ENCODE results near the gene C2CD2.
"Not testable (repeated sequence)": the region's sequence is repeated elsewhere in the genome, so short reads cannot be mapped to it uniquely, and the experiment has no call there.

C2CD2 gene

DNA sequence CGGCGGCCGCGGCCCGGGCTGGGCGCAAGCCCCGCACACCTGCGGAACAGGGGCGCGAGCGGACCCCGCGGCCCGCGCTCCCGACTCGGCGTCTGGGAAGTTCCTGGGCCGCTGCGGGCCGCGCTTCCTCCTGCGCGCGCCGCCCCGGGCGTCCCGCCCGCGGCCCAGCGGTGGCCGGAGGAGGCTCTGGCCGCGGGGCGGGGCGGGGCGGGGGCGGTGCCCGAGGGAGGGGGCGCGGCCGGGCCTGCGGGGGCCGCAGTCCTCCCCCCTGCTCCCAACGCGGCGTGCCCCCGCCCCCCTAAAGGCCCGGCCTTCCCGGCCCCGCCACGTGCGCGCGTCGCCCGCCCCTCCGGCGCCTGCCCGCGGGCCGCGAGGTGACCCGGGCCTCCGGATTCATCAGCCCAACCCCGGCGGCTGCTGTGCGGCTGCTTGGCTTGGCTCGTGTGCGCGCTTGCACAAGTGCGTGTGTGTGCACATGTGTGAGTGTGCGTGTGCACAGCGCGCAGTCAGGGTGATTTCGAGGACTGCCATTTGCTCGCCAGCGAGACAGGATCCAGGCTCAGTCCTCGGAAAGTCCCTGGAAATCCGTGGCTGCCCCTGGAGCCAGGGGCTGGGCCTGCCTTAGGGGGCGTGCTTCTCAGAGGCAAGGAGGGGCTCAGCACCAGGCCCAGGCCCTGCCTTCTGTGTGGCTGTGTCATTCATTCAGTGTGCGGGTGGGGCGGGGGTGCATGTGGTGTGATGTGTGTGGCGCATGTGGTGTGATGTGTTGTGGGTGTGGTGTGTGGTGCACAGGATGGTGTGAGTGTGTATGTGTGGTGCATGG lies at the start of gene C2CD2:
C2CD2 (minus strand) TSS at position 188 of the 823 bp plus-strand sequence. CDS start 370 bp downstream, outside the sequence.
- peak; percentile 17 for DNase-seq

DNA sequence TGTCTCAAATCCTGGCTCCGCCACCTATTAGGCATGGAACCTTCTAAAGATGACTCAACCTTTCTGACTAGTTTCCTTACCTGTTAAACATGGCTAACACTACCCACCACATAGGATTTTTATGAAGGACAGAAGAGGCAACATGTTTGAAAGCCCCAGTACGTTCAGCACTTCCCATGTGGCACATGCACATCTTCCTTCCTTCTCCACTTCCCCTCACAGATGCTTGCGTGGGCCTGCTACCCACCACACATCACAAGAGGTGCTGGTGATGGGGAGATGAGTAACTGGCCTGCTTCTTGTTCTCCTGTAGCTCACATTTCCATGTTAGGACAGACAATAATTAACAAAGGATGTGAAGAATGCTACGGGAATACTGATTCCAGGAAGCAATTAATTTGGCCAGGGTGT lies 49.2 kb upstream of the C2CD2 start:
- DNase-seq = no peak

DNA sequence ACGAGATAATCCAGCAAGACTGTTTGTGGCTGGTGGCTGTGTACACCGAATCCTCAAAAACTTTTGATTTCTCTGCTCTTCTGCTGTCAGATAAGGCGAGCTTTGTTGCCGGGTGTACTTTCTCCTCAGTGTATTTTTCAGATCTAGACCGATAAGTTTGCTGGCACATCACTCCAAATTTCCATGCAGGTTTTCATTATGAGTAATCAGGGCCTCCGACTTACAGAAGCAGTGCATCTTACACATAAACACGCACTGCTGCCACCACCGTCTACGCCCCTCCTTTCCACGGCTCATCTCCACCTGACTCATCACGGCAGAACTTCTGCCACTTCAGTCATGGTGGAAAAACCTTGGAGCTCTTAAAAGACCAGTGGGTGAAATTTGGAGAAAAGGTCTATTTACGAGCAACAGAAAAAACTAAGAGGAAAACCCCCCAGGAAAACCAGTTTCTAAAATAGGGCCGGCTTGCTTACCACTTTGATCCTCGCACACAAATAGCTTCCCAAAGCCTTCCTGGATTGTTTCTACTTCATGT lies 48.7 kb upstream of the C2CD2 start:
- DNase-seq = no peak

DNA sequence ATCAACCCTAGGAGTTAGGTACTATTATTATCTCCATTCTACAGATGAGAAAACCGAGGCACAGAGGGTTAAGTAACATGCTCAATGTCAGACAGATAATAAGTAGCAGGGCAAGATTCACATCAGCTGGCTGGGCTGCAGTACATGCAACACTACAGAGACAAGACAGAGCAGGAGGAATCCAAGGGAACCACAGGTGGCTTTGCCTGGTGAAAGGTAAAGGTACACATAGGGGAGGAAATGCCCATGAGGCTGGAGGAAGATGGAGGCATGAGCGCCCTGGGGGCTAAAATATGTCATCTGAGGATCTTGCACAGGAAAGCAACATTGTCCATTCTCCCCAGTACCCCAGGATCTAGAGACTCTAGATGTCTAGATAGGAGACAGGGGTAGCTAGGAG lies 48.0 kb upstream of the C2CD2 start:
- DNase-seq = no peak

DNA sequence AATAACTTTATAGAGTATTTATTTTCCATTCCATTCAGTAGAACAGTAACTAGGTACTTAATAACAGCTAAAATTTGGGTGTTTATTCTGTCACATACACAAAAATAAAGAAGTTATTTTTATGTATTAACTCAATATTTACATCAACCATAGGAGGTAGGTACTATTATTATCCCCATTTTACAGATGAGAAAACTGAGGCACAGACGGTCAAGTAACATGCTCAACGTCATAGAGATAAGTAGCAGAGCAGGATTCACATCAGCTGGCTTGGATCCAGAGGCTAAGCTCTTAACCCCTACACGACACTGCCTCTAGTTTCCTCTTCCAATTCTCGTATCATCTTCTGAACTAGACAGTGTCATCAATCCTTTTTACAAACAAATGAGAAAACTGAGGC lies 47.1 kb upstream of the C2CD2 start:
- DNase-seq = no peak

DNA sequence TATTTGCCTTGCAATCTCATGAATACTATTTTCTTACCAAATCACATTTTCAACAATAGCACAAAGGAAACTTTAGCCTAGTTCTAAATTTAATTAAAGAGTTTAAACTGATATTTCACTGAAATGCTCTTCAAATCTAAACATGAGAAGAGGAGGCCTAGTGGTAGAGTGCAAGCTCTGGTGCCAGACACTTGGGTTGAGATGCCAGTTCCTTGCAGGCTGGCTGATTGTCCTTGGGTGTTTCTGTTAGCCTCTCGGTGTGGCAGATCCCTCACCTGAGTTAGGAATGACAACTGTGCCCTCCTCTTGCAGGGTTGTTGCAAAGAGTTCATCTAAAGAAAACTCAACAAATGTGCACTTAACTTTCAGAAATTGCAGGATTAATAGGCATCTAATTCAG lies 43.8 kb upstream of the C2CD2 start:
- DNase-seq = no peak

DNA sequence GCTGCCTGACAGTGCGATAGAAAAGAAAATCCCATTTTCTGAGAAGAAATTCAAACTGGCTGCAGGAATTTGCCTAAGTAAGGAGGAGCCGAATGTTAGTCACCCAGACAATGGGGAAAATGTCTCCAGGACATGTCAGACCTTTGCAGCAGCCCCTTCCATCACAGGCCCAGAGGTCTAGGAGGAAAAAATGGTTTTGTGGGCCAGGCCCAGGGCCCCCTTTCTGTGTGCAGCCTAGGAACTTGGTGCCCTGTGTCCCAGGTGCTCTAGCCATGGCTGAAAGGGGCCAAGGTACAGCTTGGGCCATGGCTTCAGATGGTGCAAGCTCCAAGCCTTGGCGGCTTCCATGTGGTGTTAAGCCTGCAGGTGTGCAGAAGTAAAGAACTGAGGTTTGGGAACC lies 41.8 kb upstream of the C2CD2 start:
- no peak for DNase-seq

DNA sequence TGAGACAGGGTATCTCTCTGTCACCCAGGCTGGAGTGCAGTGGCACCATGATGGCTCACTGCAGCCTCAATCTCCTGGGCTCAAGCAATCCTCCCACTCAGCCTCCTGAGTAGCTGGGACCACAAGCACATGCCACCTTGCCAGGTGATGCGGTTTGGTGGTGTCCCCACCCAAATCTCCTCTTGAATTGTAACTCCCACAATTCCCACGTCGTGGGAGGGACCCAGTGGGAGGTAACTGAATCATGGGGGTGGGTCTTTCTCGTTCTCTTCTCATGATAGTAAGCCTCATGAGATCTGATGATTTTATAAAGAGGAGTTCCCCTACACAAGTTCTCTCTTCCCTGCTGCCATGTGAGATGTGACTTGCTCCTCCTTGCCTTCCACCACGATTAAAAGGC lies 40.8 kb upstream of the C2CD2 start:
- DNase-seq = not testable (repeated sequence)

DNA sequence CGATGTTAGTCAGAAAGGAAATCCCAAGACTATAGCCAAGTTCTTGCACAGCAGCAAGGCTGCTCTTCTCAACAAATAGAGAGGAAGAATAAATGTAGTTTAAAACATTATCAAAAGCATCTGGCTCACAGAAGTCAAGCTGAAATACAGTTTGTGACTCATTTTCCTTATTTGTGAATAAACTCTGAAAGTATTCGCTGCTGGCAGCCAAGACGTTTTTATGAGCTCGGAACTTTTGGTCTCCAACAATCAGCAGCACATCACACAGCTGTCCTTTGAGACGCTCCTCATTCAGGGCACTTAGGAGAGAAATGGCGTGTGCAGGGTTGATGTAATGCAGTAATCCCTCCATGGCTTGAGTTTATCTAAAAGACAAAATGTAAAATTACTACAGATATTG lies 39.9 kb upstream of the C2CD2 start:
- no peak for DNase-seq

DNA sequence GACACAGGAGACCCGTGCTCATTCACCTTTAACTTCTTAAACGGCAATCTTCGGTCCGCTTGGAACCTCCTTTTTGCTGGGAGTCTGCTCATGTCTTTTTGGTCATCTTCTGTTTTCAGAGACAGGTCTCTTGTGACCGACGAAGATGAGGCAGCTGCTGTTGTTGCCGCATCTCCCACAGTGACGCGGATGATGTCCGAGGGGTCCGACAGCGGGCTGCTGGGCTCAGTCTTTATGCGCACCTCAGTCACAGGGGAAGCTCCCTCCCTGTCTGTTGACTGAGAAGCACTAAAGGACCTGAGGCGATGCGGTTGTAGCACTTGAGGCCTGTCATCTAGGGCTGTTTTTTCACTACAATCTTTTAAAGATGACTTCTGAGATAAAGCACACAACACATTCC lies 38.8 kb upstream of the C2CD2 start:
- DNase-seq = no peak

DNA sequence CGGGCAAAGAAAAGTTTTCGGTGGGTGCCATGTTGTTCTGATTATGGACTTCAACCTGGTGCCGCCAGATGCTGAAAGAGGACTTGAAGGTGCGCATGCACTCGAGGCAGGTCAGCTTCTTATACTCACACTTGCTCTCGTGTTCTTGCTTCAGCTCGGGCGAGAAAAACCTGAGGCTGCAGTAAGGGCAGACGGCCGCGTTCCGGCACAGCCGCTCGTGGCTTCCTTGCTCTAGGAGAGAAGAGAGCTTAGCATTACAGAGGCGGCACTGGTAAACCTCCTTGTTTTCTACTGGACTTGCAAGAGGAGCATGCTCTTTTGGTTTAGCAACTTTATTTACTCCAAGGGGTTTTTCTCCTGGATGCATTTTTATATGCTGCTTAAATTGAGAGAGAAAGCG lies 37.8 kb upstream of the C2CD2 start:
- DNase-seq = no peak

DNA sequence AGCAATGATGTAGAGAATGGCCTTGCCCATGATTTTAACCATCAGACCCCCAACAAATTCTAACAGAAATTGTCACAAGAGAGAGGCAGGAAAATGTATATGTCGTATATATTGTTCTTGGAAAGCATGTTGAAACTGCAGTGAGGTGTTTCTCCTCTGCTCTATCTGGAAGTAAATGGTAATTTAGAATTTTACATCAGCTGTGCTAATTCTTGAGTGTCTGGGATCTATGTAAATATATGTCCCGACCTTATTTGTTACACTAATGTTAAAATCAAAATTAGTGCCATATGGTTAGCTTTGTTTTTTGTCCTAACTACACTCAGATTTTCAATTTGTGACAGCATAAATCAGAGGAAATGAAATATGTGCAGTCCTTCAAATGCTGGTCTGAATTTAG lies 35.9 kb upstream of the C2CD2 start:
- DNase-seq = no peak

DNA sequence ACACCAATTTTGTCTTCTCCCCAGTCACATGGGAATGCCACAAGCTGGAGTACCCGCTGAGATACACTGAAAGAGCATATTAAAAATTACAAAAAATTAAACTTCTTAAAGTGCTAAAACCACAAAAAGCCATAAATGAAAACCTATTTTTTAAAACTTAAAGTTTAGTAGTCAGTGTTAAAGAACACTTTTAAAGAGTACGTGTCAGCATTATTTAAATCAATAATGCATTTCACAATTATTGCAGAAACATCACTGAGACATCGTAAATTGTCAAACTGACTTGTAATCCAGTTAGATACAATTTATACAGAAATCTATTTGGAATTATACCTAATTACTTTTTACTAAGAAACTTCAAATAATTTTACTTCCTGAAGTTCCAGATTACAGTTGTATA lies 33.5 kb upstream of the C2CD2 start:
- DNase-seq = no peak

DNA sequence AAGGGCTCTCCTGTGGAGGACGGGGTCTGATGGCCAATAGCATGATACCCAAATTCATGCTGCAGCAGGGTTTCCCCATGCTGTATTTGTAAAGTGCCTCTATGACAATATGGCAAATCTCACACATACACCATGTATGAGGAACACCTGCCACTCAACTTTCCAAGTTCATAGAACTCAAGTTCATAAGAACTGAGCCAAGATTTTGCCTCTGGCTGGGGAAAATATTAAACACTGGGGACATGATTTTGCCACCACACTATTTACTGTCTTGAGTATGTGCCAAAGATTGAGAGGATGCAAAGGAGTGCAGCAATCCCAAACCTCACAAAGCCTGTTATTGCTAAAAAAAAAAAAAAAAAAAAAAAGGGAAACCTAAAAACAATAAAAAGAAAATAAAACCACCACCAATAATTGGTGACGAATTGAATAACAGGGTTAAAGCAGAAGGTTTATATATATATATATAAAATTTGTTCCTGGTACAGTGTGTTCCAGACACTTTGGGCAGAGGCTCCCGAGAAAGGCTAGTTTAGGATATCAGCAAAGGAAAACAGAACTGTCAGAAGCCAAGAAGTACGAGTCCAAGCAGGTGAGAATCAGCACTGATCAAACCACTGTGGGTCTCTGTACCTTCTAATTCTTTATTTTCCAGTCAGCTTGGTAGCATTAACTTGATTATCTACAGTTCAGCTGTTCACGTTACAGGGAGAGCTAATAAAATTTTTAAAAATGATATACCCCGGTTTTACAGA lies 32.0 kb upstream of the C2CD2 start:
- DNase-seq = no peak

DNA sequence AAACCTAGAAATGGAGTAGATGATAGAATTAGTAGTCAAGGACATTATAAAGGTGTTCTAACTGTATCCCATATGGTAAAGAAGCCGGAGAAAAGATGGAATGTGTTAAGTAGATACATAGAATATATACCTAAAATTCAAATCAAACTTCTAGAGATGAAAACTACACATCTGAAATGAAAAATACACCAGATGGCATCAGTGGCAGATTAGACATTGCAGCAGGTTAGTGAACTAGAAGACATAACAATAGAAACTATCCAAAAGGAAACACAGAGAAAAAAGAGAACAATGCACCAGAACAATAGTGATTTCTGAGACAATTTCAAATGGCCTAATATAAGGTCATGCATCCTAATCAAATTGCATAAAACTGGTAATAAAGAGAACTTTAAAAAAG lies 29.4 kb upstream of the C2CD2 start:
- no peak for DNase-seq

DNA sequence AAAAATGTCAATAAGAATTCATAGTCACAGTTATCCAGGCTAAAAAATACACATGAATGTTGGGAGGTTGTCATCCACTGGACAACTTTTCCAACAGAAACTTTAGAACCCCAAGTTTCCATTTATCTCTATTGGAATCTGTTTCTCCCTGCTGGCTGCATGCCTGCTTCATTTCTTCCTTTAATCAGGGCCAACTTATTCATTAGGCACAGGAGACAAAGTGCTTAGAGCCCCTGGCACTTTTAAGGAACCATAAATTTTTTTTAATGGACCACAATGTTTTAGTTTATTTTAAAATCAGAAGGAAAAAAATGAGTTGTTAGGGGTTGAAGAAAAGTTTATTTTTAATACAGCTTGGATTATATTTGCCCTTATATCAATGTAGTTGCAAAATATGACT lies 26.7 kb upstream of the C2CD2 start:
- DNase-seq = no peak

DNA sequence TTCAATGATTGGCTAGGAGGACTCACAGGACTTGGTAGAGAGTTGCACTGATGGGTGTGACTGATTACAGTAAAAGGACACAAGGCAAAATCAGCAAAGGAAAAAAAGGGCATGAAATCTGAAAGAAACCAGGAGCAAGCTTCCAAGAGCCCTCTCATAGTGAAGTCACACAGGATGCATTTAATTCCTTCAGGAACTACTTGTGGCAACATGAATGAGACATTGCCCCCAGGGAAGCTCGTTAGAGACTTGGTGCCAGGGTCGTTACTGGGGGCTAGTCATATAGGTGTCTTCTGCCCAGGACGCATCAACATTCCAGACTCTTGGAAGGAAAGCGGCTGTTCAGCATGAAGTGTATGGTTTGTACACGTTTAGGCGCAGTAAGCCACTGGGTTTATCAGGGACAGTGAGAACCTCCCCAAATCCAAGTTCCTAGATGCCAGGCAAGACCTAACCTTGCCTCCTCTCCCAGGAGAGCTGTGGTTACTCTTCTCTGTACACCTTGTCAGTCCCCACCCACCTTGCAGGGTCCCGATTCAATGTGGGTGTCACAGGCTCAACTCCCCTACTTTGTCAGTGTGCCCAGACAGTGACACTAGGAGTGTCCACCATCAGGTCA lies 26.0 kb upstream of the C2CD2 start:
- DNase-seq = no peak

DNA sequence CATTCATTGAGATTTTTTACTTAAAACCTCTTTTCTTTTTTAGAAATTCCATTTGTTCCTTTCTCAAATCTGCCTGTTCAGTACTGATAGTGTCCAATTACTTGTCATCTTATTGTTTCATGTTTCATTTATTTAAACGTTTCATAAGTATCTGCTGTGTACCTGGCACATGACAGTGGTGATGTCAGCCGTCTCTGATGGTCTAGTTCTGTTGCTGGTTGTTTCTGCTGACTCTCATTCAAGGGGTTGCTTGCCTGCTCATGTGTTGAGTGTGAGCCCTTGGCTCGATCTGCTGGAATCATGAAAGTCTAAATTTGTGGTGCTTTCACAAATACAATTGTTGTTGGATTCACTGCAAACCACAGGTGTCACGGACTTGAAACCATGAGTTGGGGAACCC lies 25.5 kb upstream of the C2CD2 start:
- no peak for DNase-seq

DNA sequence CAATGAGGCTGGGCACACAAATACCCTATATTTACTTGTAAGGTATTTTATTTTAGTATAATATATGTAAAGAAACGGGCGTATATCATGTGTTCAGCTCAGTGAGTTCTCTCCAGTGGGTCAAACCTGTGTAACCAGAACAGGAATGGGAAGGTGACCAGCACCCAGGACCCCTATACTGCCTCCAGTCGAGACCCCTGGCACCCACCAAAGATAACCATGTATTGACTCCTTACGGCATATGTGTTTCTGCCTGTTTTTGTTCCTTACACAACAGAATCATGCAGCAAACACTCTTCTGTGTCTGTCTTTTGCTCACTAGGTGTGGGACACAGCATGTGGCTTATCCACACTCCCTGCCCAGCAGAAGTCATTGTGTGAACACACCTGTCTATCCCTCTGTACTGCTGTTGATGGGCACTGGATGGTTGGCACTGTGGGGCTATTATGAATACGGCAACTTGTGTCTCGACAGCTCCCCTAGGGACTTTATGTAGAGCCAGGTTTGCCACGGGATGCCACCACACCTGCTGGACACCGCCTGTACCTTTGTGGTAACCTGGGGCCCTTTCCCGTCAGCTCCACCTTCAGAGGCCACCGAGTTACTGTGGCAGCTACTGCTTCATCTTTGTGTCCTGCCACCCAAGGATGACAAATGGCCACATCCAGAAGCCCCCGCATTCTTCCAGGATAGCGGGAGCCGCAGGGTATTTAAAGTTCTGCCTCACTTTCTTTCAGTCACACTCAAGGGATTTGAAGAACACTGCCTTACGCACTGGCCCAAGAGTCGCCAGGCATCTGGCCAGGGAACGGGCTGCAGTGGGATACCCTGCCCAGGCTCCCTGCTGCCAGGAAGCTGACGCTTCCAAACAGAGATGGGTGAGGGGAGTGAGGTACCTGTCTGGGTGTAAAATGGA lies 23.5 kb upstream of the C2CD2 start:
- no peak for DNase-seq

DNA sequence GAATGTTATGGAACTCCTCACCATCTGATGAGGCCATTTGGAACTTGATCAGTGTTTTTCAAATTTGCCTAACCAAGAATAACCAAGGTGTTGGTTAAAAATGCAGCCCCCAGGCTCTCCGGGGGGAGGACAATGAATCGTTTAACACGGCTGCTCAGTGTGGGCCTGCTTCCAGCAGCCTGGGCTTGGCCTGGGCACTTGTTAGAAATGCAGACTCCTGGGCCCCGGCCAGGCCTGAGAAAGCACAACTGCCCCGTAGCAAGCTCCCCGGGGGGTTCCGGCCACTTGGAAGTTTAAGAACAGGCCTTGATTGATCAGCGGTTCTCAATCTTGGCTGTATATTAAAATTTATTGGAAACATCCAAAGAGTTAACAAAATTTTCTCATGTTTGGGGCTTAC lies 22.8 kb upstream of the C2CD2 start:
- DNase-seq = no peak

DNA sequence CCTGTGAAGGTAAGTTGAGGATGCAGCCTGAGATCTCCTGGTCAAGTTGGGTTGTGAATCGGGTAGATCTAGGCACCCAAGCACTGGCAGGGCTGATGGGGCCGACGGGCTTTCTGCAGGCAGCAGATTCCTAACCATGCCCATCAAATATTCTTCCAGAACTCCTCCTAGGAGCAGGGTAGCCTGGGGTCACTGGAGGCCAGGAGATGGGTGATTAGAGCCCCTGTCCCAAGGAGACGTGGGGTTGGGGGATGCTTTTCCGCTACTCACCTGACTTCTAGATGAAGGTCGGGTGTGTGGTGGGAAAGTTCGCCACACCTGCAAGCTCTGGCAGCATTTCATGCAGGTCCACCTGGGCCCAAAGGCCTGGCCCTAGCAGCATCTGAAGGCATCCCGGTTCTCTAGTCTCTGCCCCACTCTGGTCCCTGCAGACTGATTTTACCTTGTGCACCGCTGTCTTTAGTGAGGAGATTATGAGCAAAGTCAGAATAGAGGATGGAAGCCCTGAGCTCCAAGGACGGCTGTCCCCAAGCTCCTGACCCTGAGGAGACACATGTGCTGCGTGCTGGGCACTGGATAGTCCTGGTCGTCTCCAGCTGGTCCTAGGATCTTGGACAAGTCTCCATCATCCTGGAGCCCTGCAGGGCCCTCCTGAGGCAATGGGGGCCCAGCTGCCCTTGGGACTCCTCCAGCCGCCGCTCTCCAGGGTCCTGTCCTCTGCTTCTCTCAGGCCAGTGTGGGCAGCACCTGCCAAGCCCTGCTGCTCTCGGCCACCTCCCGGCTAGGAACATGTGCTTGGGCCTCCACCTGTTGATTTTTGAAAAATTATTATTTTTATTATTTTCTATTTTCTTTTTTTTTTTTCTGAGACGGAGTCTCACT lies 21.8 kb upstream of the C2CD2 start:
- no peak for DNase-seq

DNA sequence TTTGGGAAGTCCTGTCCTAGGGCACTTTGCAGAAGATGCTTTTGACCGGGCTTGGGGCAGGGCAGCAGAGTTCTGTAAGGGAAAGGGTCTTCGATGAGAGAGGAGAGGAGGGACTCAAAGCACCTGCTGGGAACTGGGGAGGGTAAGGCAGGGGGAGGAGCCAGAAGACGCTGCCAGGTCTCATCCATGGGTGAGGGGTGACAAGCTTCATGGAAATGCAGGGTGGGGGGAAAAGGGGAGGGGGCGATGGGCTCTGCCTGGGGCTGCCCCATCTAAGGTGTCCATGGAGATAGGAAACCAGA lies 20.9 kb upstream of the C2CD2 start:
- no peak for DNase-seq
